Loucy (cell line): ENCODE measurements around the gene OSBPL8.

Experiments used
- EZH2phosphoT487 ChIP-seq: fragments of 200-600 bp; IDR thresholded peaks from 2 replicates; pipeline ENCODE4 v1.6.1; 2018; ENCODE audit warnings: antibody characterized with exemption, mild to moderate bottlenecking, moderate library complexity, borderline replicate concordance
- TF ChIP-seq, protein P1 (sequence below): fragments of 200-600 bp; sonication (generic); conservative IDR thresholded peaks from 2 replicates; pipeline ENCODE4 v1.5.1; 2014; ENCODE audit warnings: mild to moderate bottlenecking, antibody characterized with exemption, low read length

DNA sequence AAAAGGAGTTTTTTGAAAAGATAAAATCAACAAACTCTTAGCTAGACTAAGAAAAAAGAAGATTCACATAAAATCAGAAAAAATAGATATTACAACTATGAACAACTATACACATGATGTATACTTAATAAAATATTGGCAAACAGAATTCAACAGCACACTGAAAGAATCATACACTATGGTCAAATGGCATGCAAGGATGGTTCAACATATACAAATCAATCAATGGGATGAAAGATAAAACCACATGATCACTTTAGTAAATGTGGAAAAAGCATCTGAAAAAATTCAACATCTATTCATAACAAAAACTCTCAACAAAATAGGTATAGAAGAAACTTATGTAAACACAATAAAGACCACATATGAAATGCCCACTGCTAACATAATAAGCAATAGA is 126.8 kb downstream of the OSBPL8 start:
- TF ChIP-seq, protein P1, sequence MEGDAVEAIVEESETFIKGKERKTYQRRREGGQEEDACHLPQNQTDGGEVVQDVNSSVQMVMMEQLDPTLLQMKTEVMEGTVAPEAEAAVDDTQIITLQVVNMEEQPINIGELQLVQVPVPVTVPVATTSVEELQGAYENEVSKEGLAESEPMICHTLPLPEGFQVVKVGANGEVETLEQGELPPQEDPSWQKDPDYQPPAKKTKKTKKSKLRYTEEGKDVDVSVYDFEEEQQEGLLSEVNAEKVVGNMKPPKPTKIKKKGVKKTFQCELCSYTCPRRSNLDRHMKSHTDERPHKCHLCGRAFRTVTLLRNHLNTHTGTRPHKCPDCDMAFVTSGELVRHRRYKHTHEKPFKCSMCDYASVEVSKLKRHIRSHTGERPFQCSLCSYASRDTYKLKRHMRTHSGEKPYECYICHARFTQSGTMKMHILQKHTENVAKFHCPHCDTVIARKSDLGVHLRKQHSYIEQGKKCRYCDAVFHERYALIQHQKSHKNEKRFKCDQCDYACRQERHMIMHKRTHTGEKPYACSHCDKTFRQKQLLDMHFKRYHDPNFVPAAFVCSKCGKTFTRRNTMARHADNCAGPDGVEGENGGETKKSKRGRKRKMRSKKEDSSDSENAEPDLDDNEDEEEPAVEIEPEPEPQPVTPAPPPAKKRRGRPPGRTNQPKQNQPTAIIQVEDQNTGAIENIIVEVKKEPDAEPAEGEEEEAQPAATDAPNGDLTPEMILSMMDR: no peak
- no peak for TF ChIP-seq EZH2phosphoT487
